Endodermal cell (in vitro differentiated cells): Measurements from ENCODE around the gene TNFRSF21. TPM values are rescaled to one million over a fixed set of nuclear protein-coding genes. Genes with fewer than 3 reads are reported as not detected.

ENCODE experiments used
- DNase-seq: peaks from one replicate; pipeline ENCODE4 v3.0.0-alpha.2; 2017
- H3K27ac ChIP-seq: 2 replicates; pipeline ENCODE4 v1.5.1; 2013; ENCODE audit warnings: mild to moderate bottlenecking, low read depth, low read length, moderate library complexity
- H3K27me3 ChIP-seq: 2 replicates; pipeline ENCODE4 v1.6.1; 2013; ENCODE audit warnings: mild to moderate bottlenecking, low read length, moderate library complexity; ENCODE audit not compliant: insufficient read depth, control insufficient read depth, poor library complexity, severe bottlenecking
- H3K36me3 ChIP-seq: 2 replicates; pipeline ENCODE4 v1.7.0; 2013; ENCODE audit warnings: mild to moderate bottlenecking, low read length, moderate library complexity; ENCODE audit not compliant: control insufficient read depth, insufficient read depth
- H3K4me1 ChIP-seq: one replicate; pipeline ENCODE4 v1.7.0; 2013; ENCODE audit warnings: low read length; ENCODE audit not compliant: control insufficient read depth, insufficient read depth
- H3K4me3 ChIP-seq: 2 replicates; pipeline ENCODE4 v1.5.1; 2013; ENCODE audit warnings: mild to moderate bottlenecking, low read length, moderate library complexity
- H3K9ac ChIP-seq: 2 replicates; pipeline ENCODE4 v1.6.1; 2013; ENCODE audit warnings: mild to moderate bottlenecking, low read length, moderate library complexity; ENCODE audit not compliant: poor library complexity, severe bottlenecking; ENCODE audit errors: extremely low read depth
- H3K9me3 ChIP-seq: 2 replicates; pipeline ENCODE4 v1.6.1; 2013; ENCODE audit warnings: mild to moderate bottlenecking, low read length, moderate library complexity; ENCODE audit not compliant: control insufficient read depth
- H3K27ac Mint-ChIP-seq: 2 replicates; pipeline ENCODE4 v1.8.0; 2020; ENCODE audit warnings: mixed read lengths
- H3K27me3 Mint-ChIP-seq: 2 replicates; pipeline ENCODE4 v1.8.0; 2021; ENCODE audit warnings: mild to moderate bottlenecking, mixed read lengths; ENCODE audit not compliant: insufficient read depth
- H3K36me3 Mint-ChIP-seq: 2 replicates; pipeline ENCODE4 v1.8.0; 2020; ENCODE audit warnings: low read depth, mixed read lengths
- H3K4me1 Mint-ChIP-seq: 2 replicates; pipeline ENCODE4 v1.8.0; 2020; ENCODE audit warnings: mixed read lengths
- H3K4me3 Mint-ChIP-seq: 2 replicates; pipeline ENCODE4 v1.8.0; 2020; ENCODE audit warnings: mild to moderate bottlenecking, moderate library complexity, mixed read lengths
- H3K9me3 Mint-ChIP-seq: 2 replicates; pipeline ENCODE4 v1.8.0; 2020; ENCODE audit warnings: mild to moderate bottlenecking, mixed read lengths
- CTCF ChIP-seq: fragments of 200-600 bp; sonication (generic); conservative IDR thresholded peaks from 2 replicates; pipeline ENCODE4 v1.5.0; 2021; ENCODE audit warnings: antibody characterized with exemption, mild to moderate bottlenecking
- WGBS, 2 experiments: methylation state at CpG; one replicate each; pipeline versions ENCODE4 v1.1.5 to v1.1.7; 2013; ENCODE audit warnings: missing lambda C conversion rate in 2 of 2, mixed read lengths in 1 of 2; ENCODE audit not compliant: insufficient coverage in 1 of 2, insufficient read length in 1 of 2; 5-methylcytosine and 5-hydroxymethylcytosine counted together
- total RNA-seq, 2 donors: library from RNA; stranded (reverse); fragmentation: NEBNext Ultra II Directional in 1 of 2; extraction: Animal tissue kit (Norgen Biotek cat#: 25700) in 1 of 2; gene quantifications; 2 replicates in 1 of 2; 3 replicates in 1 of 2; pipeline ENCODE4 v1.2.1, GENCODE V29; 2021

The TNFRSF21 gene
- total RNA-seq, 2 donors from 2014 or later, result 63.3 to 93.2 TPM

GRCh38 chr6:47256981-47257730 is 52.5 kb downstream of the TNFRSF21 start:
- peaks cover 19% of the 10 kb centered on the region for H3K4me1 ChIP-seq
- no peak overlapping the region for H3K27ac ChIP-seq
- WGBS, 2 experiments, result 51 to 63% methylated on average over 3 to 6 of the region's 6 CpGs
- H3K4me3 ChIP-seq, result no peak overlapping the region
- H3K27me3 ChIP-seq, result no peaks in the 10 kb centered on the region
- Mint-ChIP-seq H3K9me3 (no peaks in the 10 kb centered on the region), H3K4me3 (no peak overlapping the region), H3K4me1 (peaks cover 24% of the 10 kb centered on the region), H3K27ac (peak overlapping the region; percentile 88), H3K27me3 (no peaks in the 10 kb centered on the region), H3K36me3 (peaks cover 51% of the 10 kb centered on the region)
- H3K36me3 ChIP-seq, result peaks cover 90% of the 10 kb centered on the region
- TF ChIP-seq CTCF, result no peak
- no peaks in the 10 kb centered on the region for H3K9me3 ChIP-seq
- no peak overlapping the region for H3K9ac ChIP-seq
- DNase-seq, result no peak

- H3K4me1 Mint-ChIP-seq, result peaks cover 28% of the 10 kb centered on the region
- H3K4me1 ChIP-seq, result peaks cover 25% of the 10 kb centered on the region
- peaks cover 90% of the 10 kb centered on the region for H3K36me3 ChIP-seq
- no peak overlapping the region for H3K27ac ChIP-seq
- no peak overlapping the region for H3K4me3 ChIP-seq
- no peaks in the 10 kb centered on the region for H3K27me3 Mint-ChIP-seq
- no peak for DNase-seq
- H3K9me3 Mint-ChIP-seq, result no peaks in the 10 kb centered on the region
- WGBS, 2 experiments, result 83 to 97% methylated on average over 1 of the region's 1 CpG
- no peaks in the 10 kb centered on the region for H3K27me3 ChIP-seq
- H3K36me3 Mint-ChIP-seq, result peaks cover 58% of the 10 kb centered on the region
- TF ChIP-seq CTCF, result no peak
- no peak overlapping the region for H3K4me3 Mint-ChIP-seq
- H3K27ac Mint-ChIP-seq, result no peak overlapping the region
- no peak overlapping the region for H3K9ac ChIP-seq
- no peaks in the 10 kb centered on the region for H3K9me3 ChIP-seq
Observed at GRCh38 chr6:47256361-47256760, 53.3 kb downstream of the TNFRSF21 start.

- no peaks in the 10 kb centered on the region for H3K9me3 ChIP-seq
Observed at GRCh38 chr6:47254906-47255305, 54.8 kb downstream of the TNFRSF21 start.

More at GRCh38 chr6:47254906-47255305, 54.8 kb downstream of the TNFRSF21 start:
- H3K27ac Mint-ChIP-seq, result no peak overlapping the region
- H3K27me3 Mint-ChIP-seq, result no peaks in the 10 kb centered on the region
- Histone ChIP-seq H3K27ac (no peak overlapping the region), H3K27me3 (no peaks in the 10 kb centered on the region), H3K36me3 (peaks cover 89% of the 10 kb centered on the region), H3K4me1 (peaks cover 19% of the 10 kb centered on the region), H3K9ac (no peak overlapping the region), H3K4me3 (no peak overlapping the region)
- H3K9me3 Mint-ChIP-seq, result no peaks in the 10 kb centered on the region
- H3K4me1 Mint-ChIP-seq, result peaks cover 28% of the 10 kb centered on the region
- no peak for DNase-seq
- WGBS, 2 experiments, result 96% methylated on average over 3 of the region's 3 CpGs
- H3K36me3 Mint-ChIP-seq, result peaks cover 52% of the 10 kb centered on the region
- no peak overlapping the region for H3K4me3 Mint-ChIP-seq
- TF ChIP-seq CTCF, result no peak
